ENCODE results near the gene CNTNAP2. TPM values are rescaled to one million over a fixed set of nuclear protein-coding genes. Genes with fewer than 3 reads are reported as not detected.

The CNTNAP2 gene
- total and polyA plus RNA-seq, 2 of the 4 experiments (the other 2 are of a cell fraction), result not detected

DNA sequence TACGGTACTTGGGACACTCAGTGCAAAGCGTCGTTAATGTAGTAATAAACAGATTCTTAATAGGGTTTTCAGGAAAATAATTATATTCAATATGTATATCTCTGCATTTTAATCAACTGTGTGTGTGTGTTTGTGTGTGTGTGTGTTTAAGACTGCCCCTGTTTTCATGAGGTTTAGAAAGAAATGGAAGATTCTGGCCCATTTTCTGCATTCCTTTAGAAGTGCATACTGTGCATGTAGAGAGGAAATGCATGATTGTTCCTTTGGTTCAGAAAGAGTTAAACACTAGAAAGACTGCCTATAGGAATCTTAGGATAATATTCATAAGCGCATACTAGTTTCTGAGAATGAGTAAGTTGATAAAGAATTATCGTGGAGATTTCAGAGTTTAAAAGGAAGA lies 975 bp downstream of the CNTNAP2 start:
- no peaks in the 10 kb centered on the region for H3K9me1 ChIP-seq (ENCODE audit: insufficient read depth, low read length)
- in situ Hi-C loops (cut with MboI; ENCODE audit: low sequenced_read_pairs) (no loop called here), intact Hi-C loops (cut with micrococcal nuclease) (no loop called here), dilution Hi-C loops (cut with HindIII; ENCODE audit: low sequenced_read_pairs, unreplicated experiment) (no loop called here)
- H4K5ac ChIP-seq (ENCODE audit: low read depth, low read length), result no peak overlapping the region
- no peak overlapping the region for H3K9ac ChIP-seq (ENCODE audit: low read depth, low read length)
- no peak overlapping the region for H3K23ac ChIP-seq (ENCODE audit: low read depth, low read length)
- no peak overlapping the region for H2BK120ac ChIP-seq (ENCODE audit: low read depth, low read length)
- H3K27me3 ChIP-seq (ENCODE audit: control insufficient read depth, insufficient read depth, low read length), result no peaks in the 10 kb centered on the region
- peaks cover 5% of the 10 kb centered on the region; the same call in 1 of the 2 replicates for H3K9me3 ChIP-seq (ENCODE audit: control insufficient read depth, insufficient read depth, low read length)
- no peak overlapping the region for H3K56ac ChIP-seq (ENCODE audit: extremely low read depth, insufficient read depth, low read length)
- TF ChIP-seq RCOR1 (IDR thresholded peaks at IDR 0.05; ENCODE audit: insufficient replicate concordance, low read length), result no peak
- BruUV-seq (replicated peaks), result no TSS peak
- POLR2A ChIA-PET (ENCODE audit: unreplicated experiment), result no interaction called here
- H2BK15ac ChIP-seq (ENCODE audit: low read depth, low read length), result no peak overlapping the region
- H3K4me1 ChIP-seq (ENCODE audit: control insufficient read depth, insufficient read depth, low read length), result no peaks in the 10 kb centered on the region
- H2AK9ac ChIP-seq (replicated peaks; ENCODE audit: low read depth, low read length, poor library complexity), result no peak overlapping the region
- no peak overlapping the region for H3K18ac ChIP-seq (ENCODE audit: low read depth, low read length)
- H2AFZ ChIP-seq (replicated peaks; ENCODE audit: low read length, poor library complexity), result no peak overlapping the region
- no peak overlapping the region for H2AK5ac ChIP-seq (ENCODE audit: low read depth, low read length)
- no peak overlapping the region for H3K4me2 ChIP-seq (ENCODE audit: low read depth, low read length)
- no peak overlapping the region for H3K4me3 ChIP-seq (ENCODE audit: insufficient read depth, low read depth, low read length)
- H3K27ac ChIP-seq (ENCODE audit: insufficient read depth, low read length), result no peak overlapping the region
- no peak overlapping the region for H2BK20ac ChIP-seq (ENCODE audit: low read depth, low read length)
- ATAC-seq (ENCODE audit: low read depth) (no peak), DNase-seq (no peak)
- H2BK5ac ChIP-seq (ENCODE audit: low read depth, low read length, poor library complexity, severe bottlenecking), result no peak overlapping the region
- H4K20me1 ChIP-seq (ENCODE audit: insufficient read depth, low read length), result no peaks in the 10 kb centered on the region
- WGBS, 2 experiments (ENCODE audit: extremely low coverage in 2 of 2, insufficient read length in 1 of 2), result no CpG with 5 or more reads among the region's 5 CpGs
- no peak overlapping the region for H3K14ac ChIP-seq (replicated peaks; ENCODE audit: low read depth, low read length)
- no peak overlapping the region for H4K91ac ChIP-seq (ENCODE audit: insufficient read depth, low read depth, low read length)
- CTCF ChIA-PET, result no interaction called here
- no peaks in the 10 kb centered on the region for H3K79me1 ChIP-seq (ENCODE audit: low read depth in 1 of 2, low read length in 2 of 2)
- no peak overlapping the region for H3K4ac ChIP-seq (ENCODE audit: low read depth, low read length)
- no peak overlapping the region for H4K8ac ChIP-seq (ENCODE audit: low read depth in 2 of 2, low read length in 2 of 2)
- no peaks in the 10 kb centered on the region for H3K36me3 ChIP-seq (ENCODE audit: control insufficient read depth, insufficient read depth, low read length)
